Keratinocyte (primary cell): ENCODE data around the gene DRD1.

ENCODE experiments used
- EZH2 ChIP-seq: IDR thresholded peaks from one replicate; pipeline ENCODE4 v1.6.1; 2012; ENCODE audit warnings: inconsistent platforms, mild to moderate bottlenecking, low read length, moderate library complexity
- TF ChIP-seq, protein P1 (sequence below), 3 experiments: IDR thresholded peaks in 1 of 3; conservative IDR thresholded peaks in 1 of 3; optimal IDR thresholded peaks in 1 of 3; 2 replicates in 2 of 3; 3 replicates in 1 of 3; pipeline versions ENCODE3 to v1.5.1; 2011; ENCODE audit warnings: low read length in 3 of 3, mild to moderate bottlenecking in 3 of 3, moderate library complexity in 2 of 3, control low read depth in 1 of 3, inconsistent platforms in 1 of 3; ENCODE audit not compliant: insufficient read depth in 2 of 3; ENCODE audit errors: extremely low read depth in 1 of 3

DNA sequence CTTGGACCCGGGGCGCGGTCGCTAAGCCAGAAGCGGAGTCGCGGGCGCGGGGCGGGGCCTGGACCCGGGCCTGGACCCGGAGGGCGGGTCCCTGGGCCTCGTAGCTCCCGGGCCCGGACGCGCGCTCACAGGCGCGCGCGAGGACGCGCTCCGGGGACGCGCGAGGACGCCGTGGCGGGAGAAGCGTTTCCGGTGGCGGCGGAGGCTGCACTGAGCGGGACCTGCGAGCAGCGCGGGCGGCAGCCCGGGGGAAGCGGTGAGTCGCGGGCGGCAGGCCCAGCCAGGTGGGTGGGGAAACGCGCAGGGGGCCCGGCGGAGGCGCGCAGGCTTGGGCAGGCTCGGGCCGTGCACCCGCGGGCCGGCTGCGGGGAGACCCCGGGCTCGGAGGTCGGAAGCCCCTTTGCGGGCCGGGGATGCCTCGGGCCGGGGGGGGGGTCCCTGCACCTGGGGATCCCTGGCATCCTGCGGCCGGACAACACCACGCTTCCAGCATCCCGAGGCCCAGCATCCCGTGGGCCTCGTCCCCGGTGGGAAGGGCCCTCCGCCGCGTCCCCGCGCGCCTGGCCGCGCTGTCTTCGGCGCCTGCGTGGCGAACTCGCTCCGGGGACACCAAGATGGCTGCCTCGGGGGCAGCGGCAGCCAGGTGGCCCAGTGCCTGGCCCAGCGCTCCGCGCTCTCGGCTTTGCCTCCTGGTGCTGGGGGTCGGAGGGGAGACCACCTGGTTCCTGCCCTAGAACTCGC lies 34.6 kb upstream of the DRD1 start, which contains the start of gene SFXN1:
- TF ChIP-seq, protein P1, sequence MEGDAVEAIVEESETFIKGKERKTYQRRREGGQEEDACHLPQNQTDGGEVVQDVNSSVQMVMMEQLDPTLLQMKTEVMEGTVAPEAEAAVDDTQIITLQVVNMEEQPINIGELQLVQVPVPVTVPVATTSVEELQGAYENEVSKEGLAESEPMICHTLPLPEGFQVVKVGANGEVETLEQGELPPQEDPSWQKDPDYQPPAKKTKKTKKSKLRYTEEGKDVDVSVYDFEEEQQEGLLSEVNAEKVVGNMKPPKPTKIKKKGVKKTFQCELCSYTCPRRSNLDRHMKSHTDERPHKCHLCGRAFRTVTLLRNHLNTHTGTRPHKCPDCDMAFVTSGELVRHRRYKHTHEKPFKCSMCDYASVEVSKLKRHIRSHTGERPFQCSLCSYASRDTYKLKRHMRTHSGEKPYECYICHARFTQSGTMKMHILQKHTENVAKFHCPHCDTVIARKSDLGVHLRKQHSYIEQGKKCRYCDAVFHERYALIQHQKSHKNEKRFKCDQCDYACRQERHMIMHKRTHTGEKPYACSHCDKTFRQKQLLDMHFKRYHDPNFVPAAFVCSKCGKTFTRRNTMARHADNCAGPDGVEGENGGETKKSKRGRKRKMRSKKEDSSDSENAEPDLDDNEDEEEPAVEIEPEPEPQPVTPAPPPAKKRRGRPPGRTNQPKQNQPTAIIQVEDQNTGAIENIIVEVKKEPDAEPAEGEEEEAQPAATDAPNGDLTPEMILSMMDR (optimal IDR thresholded peaks at IDR 0.05 in 1 of 3, IDR thresholded peaks at IDR 0.05 in 1 of 3, conservative IDR thresholded peaks at IDR 0.05 in 1 of 3; ENCODE audit: extremely low read depth in 1 of 3, insufficient read depth in 2 of 3, low read length in 3 of 3), result no peak
- no peak for TF ChIP-seq EZH2
